ENCODE data around the gene MAP3K6. TPM values are rescaled to one million over a fixed set of nuclear protein-coding genes. Genes with fewer than 3 reads are reported as not detected.

Gene MAP3K6
- total RNA-seq, 1 donor from 2014 or later = 12.1 TPM

GRCh38 chr1:27365372-27366112 lies 1.2 kb downstream of the MAP3K6 start:
- FAIRE-seq (no peak), DNase-seq (ENCODE audit: low read depth) (peak; percentile 75)
- H3K36me3 ChIP-seq (ENCODE audit: control insufficient read depth, insufficient read depth, low read length) = peaks cover 37% of the 10 kb centered on the region
- H3K27me3 ChIP-seq (ENCODE audit: control insufficient read depth, insufficient read depth, low read length) = no peaks in the 10 kb centered on the region
- TF ChIP-seq CTCF (IDR thresholded peaks at IDR 0.05; ENCODE audit: insufficient read depth, low read length, severe bottlenecking) = no peak
- H3K4me3 ChIP-seq (ENCODE audit: low read depth, low read length) = peak overlapping the region; percentile 75

GRCh38 chr1:27364696-27365371 lies 1.9 kb downstream of the MAP3K6 start:
- no peaks in the 10 kb centered on the region for H3K27me3 ChIP-seq (ENCODE audit: control insufficient read depth, insufficient read depth, low read length)
- no peak for TF ChIP-seq CTCF (IDR thresholded peaks at IDR 0.05; ENCODE audit: insufficient read depth, low read length, severe bottlenecking)
- H3K36me3 ChIP-seq (ENCODE audit: control insufficient read depth, insufficient read depth, low read length) = peaks cover 41% of the 10 kb centered on the region
- DNase-seq (ENCODE audit: low read depth) (no peak), FAIRE-seq (no peak)
- peak overlapping the region; percentile 75 for H3K4me3 ChIP-seq (ENCODE audit: low read depth, low read length)

GRCh38 chr1:27363766-27364695 lies 2.7 kb downstream of the MAP3K6 start:
- TF ChIP-seq CTCF (IDR thresholded peaks at IDR 0.05; ENCODE audit: insufficient read depth, low read length, severe bottlenecking) = no peak
- no peak for FAIRE-seq
- H3K4me3 ChIP-seq (ENCODE audit: low read depth, low read length) = no peak overlapping the region

DNA sequence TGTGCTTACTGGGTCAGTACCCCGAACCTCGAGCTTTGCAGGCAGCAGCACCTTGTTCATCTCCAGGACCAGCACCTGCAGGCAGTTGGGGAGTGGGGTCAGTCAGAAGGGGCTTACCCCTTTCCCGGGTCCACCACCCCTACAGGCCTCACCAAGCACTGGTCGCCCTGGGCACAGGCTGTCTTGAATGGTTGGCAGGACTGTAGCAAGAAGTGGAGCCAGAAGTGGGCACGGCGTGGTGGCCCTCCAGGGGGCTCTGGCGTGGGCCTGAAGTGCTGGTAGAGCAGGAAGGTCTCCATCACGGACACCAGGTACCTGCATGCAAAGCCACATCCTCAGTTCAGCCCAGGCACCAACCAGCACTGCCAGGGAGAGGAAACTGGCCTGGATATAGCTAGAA lies 5.2 kb downstream of the MAP3K6 start:
- no peak for DNase-seq (ENCODE audit: low read depth)
- H3K27me3 ChIP-seq (ENCODE audit: control insufficient read depth, insufficient read depth, low read length) = no peaks in the 10 kb centered on the region
- no peak for FAIRE-seq
- H3K4me3 ChIP-seq (ENCODE audit: low read depth, low read length) = no peak overlapping the region
- TF ChIP-seq CTCF (IDR thresholded peaks at IDR 0.05; ENCODE audit: insufficient read depth, low read length, severe bottlenecking) = no peak
- peaks cover 65% of the 10 kb centered on the region for H3K36me3 ChIP-seq (ENCODE audit: control insufficient read depth, insufficient read depth, low read length)

More at GRCh38 chr1:27363766-27364695, 2.7 kb downstream of the MAP3K6 start:
- Histone ChIP-seq H3K27me3 (ENCODE audit: control insufficient read depth, insufficient read depth, low read length) (no peaks in the 10 kb centered on the region), H3K36me3 (ENCODE audit: control insufficient read depth, insufficient read depth, low read length) (peaks cover 47% of the 10 kb centered on the region)
- DNase-seq (ENCODE audit: low read depth) = no peak

DNA sequence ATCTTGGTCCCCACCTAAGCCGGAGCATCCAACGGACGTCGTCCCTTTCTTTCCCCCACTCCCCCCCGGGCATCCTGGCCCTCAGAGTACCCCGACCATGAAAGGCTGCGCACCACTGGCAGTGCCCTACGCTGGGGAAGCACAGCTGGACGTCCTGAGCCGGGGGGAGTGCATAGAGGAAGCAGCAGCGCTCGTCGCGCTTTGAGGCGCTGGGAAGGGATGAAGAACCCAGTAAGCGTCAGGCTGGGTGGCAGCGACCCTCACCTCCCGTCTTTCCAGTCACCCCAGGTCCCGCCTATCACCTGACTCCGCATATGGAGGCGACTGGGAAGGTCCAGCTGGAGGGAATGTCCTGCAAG lies 5.7 kb downstream of the MAP3K6 start:
- Histone ChIP-seq H3K36me3 (ENCODE audit: control insufficient read depth, insufficient read depth, low read length) (peaks cover 68% of the 10 kb centered on the region), H3K4me3 (ENCODE audit: low read depth, low read length) (no peak overlapping the region), H3K27me3 (ENCODE audit: control insufficient read depth, insufficient read depth, low read length) (no peaks in the 10 kb centered on the region)
- no peak for TF ChIP-seq CTCF (IDR thresholded peaks at IDR 0.05; ENCODE audit: insufficient read depth, low read length, severe bottlenecking)
- no peak for FAIRE-seq
- no peak for DNase-seq (ENCODE audit: low read depth)

Measured in bronchial epithelial cell (primary cell).